K562 (cell line): ENCODE results near the gene ZCCHC9. TPM values are rescaled to one million over a fixed set of nuclear protein-coding genes. Genes with fewer than 3 reads are reported as not detected.

ENCODE experiments used
- HOMEZ ChIP-seq: fragments of 250-450 bp; sonication (Bioruptor Pico); IDR thresholded peaks from 2 replicates; pipeline ENCODE4 v1.4.0; 2020; ENCODE audit warnings: mild to moderate bottlenecking, moderate library complexity
- MGA ChIP-seq: fragments of 450-650 bp; IDR thresholded peaks from 2 replicates; pipeline ENCODE4 v1.6.1; 2016; ENCODE audit warnings: mild to moderate bottlenecking, moderate library complexity
- STAT5B ChIP-seq: fragments of 250-450 bp; sonication (Bioruptor Pico); IDR thresholded peaks from 2 replicates; pipeline ENCODE4 v1.8.0; 2021; ENCODE audit warnings: mild to moderate bottlenecking, inconsistent platforms
- YY1 ChIP-seq, 3 experiments: IDR thresholded peaks; 2 replicates each; pipeline ENCODE4 v1.6.1; 2011; ENCODE audit warnings: low read length in 2 of 3, mild to moderate bottlenecking in 2 of 3, moderate library complexity in 2 of 3, borderline replicate concordance in 1 of 3, control low read depth in 1 of 3, low read depth in 1 of 3; ENCODE audit not compliant: insufficient read depth in 3 of 3, insufficient replicate concordance in 2 of 3, control insufficient read depth in 1 of 3, insufficient read length in 1 of 3; ENCODE audit errors: extremely low read depth in 1 of 3
- ZBTB43 ChIP-seq: sonication (generic); formaldehyde crosslinking; IDR thresholded peaks from 2 replicates; pipeline ENCODE4 v1.8.0; 2023; ENCODE audit warnings: mild to moderate bottlenecking, missing genetic modification reagents
- ZBTB5 ChIP-seq: fragments of 450-650 bp; IDR thresholded peaks from 2 replicates; pipeline ENCODE4 v1.6.1; 2017; ENCODE audit warnings: antibody characterized with exemption
- ZBTB7A ChIP-seq: IDR thresholded peaks from 2 replicates; pipeline ENCODE4 v1.6.1; 2011; ENCODE audit warnings: low read depth, mild to moderate bottlenecking, low read length, moderate library complexity, borderline replicate concordance; ENCODE audit not compliant: control insufficient read depth
- ZNF384 ChIP-seq: IDR thresholded peaks from 2 replicates; pipeline ENCODE4 v1.6.1; 2012; ENCODE audit warnings: low read depth, low read length, improper control_type of control experiment
- polyA plus RNA-seq, 8 experiments: library from polyadenylated mRNA; depleted of rRNA in 4 of 8; stranded (reverse) in 5 of 8; unstranded in 3 of 8; fragments of >200 nt; fragmentation: Nextera tagmentation in 2 of 8; fragmentation: Illumina TruSeq in 1 of 8; extraction: Ambion mirVana in 2 of 8; extraction: Trizol in 1 of 8; gene quantifications; 2 replicates each; pipeline versions ENCODE4 v1.2.1 to v1.2.3, GENCODE V29; 2011 to 2014; ENCODE audit warnings: inconsistent platforms in 1 of 8, missing spikeins in 1 of 8
- total RNA-seq, 7 experiments: library from RNA; depleted of rRNA in 6 of 7; stranded (reverse); fragments of >200 nt in 6 of 7; fragmentation: Illumina TruSeq in 2 of 7; extraction: Trizol in 2 of 7; gene quantifications; 2 replicates each; pipeline versions ENCODE4 v1.2.1 to v1.2.3, GENCODE V29; 2011 to 2021; ENCODE audit warnings: low replicate concordance in 1 of 7

The ZCCHC9 gene
- total and polyA plus RNA-seq, 9 of the 15 experiments (the other 6 are each of a cell fraction or from before 2014, with no cell fraction given) = 40.3 to 95.3 (median 59.9) TPM

GRCh38 chr5:81301271-81302015 lies at the start of gene ZCCHC9 (continued):
- TF ChIP-seq MGA (peak; percentile 33; the same call in 1 of the 2 replicates), ZBTB5 (no peak), ZBTB7A (peak; percentile 60; the same call in 1 of the 2 replicates), ZNF384 (no peak), HOMEZ (CRISPR knock-in tag) (no peak), ZBTB43 (no peak), STAT5B (CRISPR knock-in tag) (no peak), YY1 (IDR thresholded peaks at IDR 0.05; ENCODE audit: borderline replicate concordance in 1 of 3, control insufficient read depth in 1 of 3, extremely low read depth in 1 of 3, insufficient read depth in 3 of 3, insufficient read length in 1 of 3, insufficient replicate concordance in 2 of 3, low read depth in 1 of 3, low read length in 2 of 3) (peak in 2 of 3 experiments; percentile 54 to 72)
